Stimulated activated CD4-positive, alpha-beta T cell treated with anti-CD3 and anti-CD28 coated beads, Interleukin-1b, Interleukin-23, amount 100 ng/mL, for 48 hours (primary cell): Measurements from ENCODE around the gene TRIM34.
"Not testable (repeated sequence)": the region's sequence is repeated elsewhere in the genome, so short reads cannot be mapped to it uniquely, and the experiment has no call there.

ENCODE experiments used
- DNase-seq: peaks from one replicate; pipeline ENCODE4 v3.0.0-alpha.2; 2020

Gene TRIM34

GRCh38 chr11:5621580-5621979, 3.2 kb upstream of the TRIM34 start:
- DNase-seq = no peak

GRCh38 chr11:5622802-5623201, 2.0 kb upstream of the TRIM34 start:
- DNase-seq = no peak

GRCh38 chr11:5625281-5625680, 480 bp downstream of the TRIM34 start:
- no peak for DNase-seq

GRCh38 chr11:5626196-5626595, 1.4 kb downstream of the TRIM34 start:
- no peak for DNase-seq

- no peak for DNase-seq
Measured at GRCh38 chr11:5631417-5631816, 6.6 kb downstream of the TRIM34 start.

- DNase-seq = no peak
Measured at GRCh38 chr11:5631969-5632635, 7.3 kb downstream of the TRIM34 start.

- no peak for DNase-seq
Measured at GRCh38 chr11:5639953-5640352, 15.2 kb downstream of the TRIM34 start.

GRCh38 chr11:5643585-5643984, 18.8 kb downstream of the TRIM34 start:
- DNase-seq = no peak

- DNase-seq = no peak
Measured at GRCh38 chr11:5646139-5646538, 21.3 kb downstream of the TRIM34 start.

GRCh38 chr11:5655474-5655873, 30.7 kb downstream of the TRIM34 start:
- DNase-seq = no peak

- not testable (repeated sequence) for DNase-seq
Measured at GRCh38 chr11:5656956-5657355, 32.2 kb downstream of the TRIM34 start.

GRCh38 chr11:5658318-5658717, 33.5 kb downstream of the TRIM34 start:
- no peak for DNase-seq

- no peak for DNase-seq
Measured at GRCh38 chr11:5663511-5663910, 38.7 kb downstream of the TRIM34 start.

GRCh38 chr11:5665051-5665570, 40.3 kb downstream of the TRIM34 start:
- DNase-seq = no peak

GRCh38 chr11:5665746-5666401, 41.1 kb downstream of the TRIM34 start:
- DNase-seq = no peak

- no peak for DNase-seq
Measured at GRCh38 chr11:5666402-5666793, 41.6 kb downstream of the TRIM34 start.

GRCh38 chr11:5671831-5672230, 47.0 kb downstream of the TRIM34 start:
- DNase-seq = no peak

GRCh38 chr11:5674391-5674790, 49.6 kb downstream of the TRIM34 start:
- DNase-seq = no peak

GRCh38 chr11:5679811-5680210, 55.0 kb downstream of the TRIM34 start:
- no peak for DNase-seq

- DNase-seq = not testable (repeated sequence)
Measured at GRCh38 chr11:5682890-5683441, 58.2 kb downstream of the TRIM34 start.

- peak; percentile 51 for DNase-seq
Measured at GRCh38 chr11:5683620-5684019, 58.8 kb downstream of the TRIM34 start.

GRCh38 chr11:5684036-5684645, 59.3 kb downstream of the TRIM34 start:
- no peak for DNase-seq

- DNase-seq = peak; percentile 80
Measured at GRCh38 chr11:5684646-5685362, 60.0 kb downstream of the TRIM34 start, which contains the start of gene TRIM5. Gene TRIM5, minus strand, starts transcription at chr11:5685074. Its CDS starts 4,897 bp downstream, at chr11:5680177.
